Urothelium cell line (cell line): ENCODE data around the gene KIN.
"Not testable (repeated sequence)": the region's sequence is repeated elsewhere in the genome, so short reads cannot be mapped to it uniquely, and the experiment has no call there.

Source experiments
- DNase-seq: peaks from one replicate; pipeline ENCODE4 v3.0.0; 2011; ENCODE audit warnings: low spot score, mixed read lengths
- FAIRE-seq: peaks from 2 replicates; lab custom pipeline; 2011; peaks lifted over from hg19 to GRCh38; lab: Jason Lieb, UNC

KIN gene

DNA sequence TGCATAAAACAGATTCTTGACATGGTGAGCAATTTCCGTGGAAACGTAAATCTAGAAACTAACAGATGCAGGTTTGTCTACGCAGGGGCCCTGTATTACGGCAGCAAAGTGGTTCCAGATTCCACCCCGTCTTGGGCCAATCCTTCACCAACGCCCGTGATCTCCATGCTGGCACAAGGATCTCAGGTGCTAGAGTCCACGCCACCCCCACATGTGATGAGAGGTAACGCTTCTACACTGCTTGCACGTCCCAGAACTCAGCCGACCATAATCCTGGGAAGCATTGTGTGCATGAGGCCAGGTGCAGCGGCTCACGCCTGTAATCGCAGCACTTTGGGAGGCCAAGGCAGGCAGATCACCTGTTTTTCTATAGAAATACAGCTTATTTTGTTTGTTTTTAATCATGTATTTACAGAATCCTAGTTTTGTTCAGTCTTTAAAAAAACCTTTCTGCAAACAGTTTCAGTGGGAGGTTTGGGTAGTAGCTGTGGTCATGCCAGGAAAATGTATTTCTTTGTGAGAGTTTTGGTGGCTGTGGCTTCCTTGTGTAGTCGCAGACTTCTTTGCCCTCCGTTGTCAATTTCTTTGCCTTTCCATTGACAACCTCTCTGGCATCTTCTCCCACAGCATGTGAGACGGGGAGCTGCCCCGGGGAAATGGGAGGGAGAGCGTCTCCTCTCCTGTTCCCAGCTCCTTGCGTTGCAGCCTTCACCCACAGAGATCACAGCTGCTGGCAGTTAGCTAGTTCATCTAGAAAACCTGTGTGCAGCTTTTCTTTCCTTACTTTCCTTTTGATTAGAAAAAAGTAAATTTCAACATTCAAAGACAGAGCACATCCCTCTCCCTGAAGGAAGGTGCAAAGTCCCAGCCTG is 49.0 kb downstream of the KIN start:
- FAIRE-seq (no peak), DNase-seq (no peak)

DNA sequence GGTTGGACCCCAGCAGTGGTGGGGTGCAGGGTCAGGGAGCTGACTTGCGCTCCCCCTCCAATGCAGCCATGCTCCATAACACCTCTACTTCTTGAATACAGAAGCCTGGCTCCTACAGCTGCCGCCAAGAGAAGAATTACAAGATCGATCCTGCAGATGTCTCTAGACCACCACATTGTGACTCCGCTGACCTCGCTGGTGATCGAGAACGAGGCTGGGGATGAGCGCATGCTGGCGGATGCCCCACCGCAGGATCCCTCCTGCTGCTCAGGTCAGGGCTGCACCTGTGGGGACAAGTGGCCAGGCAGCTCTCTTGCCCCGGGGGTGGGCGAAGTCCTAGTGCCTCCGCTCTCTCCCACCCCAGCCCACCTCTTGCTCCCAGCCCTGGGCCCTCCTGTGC is 53.0 kb downstream of the KIN start:
- no peak for FAIRE-seq
- DNase-seq: no peak

DNA sequence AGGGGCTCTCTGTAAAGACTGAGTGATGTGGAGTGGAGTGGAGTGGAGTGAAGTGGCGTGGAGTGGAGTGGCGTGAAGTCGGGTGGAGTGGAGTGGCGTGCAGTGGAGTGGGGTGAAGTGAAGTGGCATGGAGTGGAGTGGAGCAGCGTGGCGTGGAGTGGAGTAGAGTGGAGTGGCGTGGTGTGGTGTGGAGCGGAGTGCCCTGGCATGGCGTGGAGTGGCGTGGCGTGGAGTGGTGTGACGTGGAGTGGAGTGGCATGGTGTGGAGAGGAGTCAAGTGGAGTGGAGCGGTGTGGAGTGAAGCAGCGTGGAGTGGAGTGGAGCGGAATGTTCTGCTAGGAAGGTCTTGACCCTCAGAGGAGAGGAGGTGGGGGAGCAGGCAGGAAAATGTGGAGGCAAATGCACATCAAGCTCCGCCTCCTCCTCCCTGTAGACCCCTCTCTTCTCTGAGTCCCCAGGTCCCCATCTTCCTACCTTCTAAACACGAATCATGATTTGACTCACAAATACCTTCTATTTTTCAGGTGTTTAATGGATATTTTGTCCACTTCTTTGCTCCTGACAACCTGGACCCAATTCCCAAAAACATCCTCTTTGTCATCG is 64.8 kb downstream of the KIN start:
- FAIRE-seq: no peak
- no peak for DNase-seq

DNA sequence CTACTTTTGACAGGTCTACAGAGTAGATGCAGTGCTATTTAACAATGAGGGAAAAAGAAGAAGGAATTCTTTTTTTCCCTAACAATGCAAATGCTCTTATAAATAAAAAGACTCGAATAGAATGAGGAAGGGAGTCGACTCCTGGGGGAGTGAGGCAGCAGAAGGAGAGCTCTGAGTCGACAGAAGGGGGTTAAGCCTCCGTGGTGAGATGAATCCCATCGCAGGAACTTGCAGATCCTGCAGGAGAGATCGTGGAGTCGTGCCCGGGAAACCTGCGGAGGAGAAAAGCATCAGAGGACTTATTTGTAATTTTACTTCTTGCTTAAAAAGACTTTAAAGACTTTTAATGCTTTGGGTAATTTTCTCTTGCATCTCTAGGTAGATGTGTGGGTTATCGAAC is 67.3 kb downstream of the KIN start:
- DNase-seq: no peak
- FAIRE-seq: no peak

DNA sequence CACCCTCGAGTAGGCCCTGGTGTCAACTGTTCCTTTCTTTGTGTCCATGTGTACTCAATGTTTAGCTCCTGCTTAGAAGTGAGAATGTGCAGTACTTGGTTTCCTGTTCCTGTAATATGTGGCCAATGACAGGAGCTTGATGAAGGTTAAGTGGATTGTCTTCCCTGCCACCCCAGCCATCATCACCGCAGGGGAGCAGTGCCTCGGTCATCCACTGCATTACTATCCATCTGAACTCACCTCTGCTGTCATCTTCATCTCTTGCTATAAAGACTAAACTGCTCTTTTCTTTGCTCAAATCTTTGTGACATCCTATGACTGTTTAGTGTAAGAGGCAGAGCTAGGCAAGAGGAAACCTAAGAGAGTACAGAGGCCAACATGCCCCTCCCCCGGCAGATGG is 69.1 kb downstream of the KIN start:
- DNase-seq: no peak
- FAIRE-seq: no peak

DNA sequence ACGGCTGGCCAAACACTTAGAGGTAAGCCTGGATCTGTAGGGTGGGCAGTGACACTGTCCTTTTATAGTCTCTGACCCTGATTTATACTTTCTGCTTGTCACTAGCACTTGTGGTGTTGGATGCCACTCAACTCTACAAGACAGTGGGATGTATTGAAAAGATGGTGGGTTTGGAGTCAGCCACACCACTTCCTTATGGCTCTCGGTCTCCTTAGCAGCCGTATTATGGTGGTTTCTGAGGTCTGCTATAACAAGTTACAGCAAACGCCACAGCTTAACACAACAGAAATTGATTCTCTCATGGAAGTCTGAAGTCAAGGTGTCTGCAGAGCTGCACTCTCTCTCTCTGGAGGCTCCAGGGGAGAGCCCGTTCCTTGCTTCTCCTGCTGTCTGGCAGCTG is 70.0 kb downstream of the KIN start:
- FAIRE-seq: no peak
- DNase-seq: no peak

DNA sequence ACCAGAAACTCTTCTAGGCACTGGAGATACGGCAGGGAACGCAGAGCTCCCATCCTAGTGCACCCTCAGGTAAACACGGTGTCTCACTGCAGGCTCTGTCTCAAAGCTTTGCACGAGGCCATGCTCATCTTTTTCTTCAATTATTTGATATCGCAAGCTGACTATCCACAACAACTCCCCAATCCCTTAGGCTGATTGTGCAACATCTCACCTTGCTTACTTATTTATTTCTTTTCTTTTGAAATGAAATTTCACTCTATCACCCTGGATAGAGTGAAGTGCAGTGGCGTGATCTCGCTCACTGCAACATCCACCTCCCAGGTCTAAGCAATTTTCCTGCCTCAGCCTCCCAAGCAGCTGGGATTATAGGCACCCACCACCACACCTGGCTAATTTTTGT is 72.3 kb downstream of the KIN start:
- DNase-seq (no peak), FAIRE-seq (no peak)

DNA sequence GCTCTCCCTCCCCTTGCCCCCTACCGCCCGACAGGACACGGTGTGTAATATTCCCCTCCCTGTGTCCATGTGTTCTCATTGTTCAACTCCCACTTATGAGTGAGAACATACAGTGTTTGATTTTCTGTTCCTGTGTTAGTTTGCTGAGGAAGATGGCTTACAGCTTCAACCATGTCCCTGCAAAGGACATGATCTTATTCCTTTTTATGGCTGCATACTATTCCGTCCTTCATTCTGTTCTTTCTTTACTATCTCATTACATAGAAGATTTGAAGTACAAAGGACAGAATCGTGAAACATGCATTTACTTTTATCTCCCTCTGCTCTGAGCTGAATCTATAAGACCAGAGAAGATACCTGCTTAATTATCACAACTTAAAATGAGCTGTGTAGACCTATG is 76.7 kb downstream of the KIN start:
- not testable (repeated sequence) for DNase-seq, FAIRE-seq

DNA sequence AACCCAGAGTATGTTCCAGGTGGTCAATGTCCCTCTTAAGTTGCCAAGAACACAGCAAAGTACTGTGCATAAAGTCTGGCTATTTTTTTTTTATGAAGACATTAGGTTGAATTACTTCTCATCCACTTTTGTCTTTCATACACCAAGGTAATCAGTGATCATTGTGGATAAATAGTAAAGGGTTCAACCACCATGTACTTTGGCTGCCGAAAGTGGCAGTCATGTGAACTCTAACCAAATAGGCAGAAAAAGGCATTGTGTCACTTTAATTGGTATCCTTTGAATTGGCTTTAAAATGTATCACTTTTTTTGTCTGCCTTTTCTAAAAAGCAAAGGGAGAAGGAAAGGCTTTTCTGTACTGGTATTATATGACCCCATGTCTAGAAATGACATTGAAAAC is 77.3 kb downstream of the KIN start:
- DNase-seq (no peak), FAIRE-seq (no peak)

DNA sequence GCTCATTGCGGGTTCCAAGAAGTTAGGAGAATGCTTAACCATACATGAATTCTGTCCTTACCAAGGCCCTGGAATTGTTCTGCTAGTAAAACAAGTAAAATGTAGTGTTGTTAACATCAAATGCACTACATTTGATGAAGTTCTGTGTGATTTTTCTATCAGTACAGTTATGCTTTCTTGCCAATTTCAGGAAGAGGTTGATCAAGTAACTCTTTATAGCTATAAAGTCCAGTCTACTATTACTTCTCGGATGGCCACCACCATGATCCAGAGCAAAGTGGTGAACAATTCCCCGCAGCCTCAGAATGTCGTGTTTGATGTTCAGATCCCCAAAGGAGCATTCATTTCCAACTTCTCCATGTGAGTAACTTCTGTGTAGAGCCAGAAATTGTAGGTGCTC is 79.0 kb downstream of the KIN start:
- no peak for FAIRE-seq

DNA sequence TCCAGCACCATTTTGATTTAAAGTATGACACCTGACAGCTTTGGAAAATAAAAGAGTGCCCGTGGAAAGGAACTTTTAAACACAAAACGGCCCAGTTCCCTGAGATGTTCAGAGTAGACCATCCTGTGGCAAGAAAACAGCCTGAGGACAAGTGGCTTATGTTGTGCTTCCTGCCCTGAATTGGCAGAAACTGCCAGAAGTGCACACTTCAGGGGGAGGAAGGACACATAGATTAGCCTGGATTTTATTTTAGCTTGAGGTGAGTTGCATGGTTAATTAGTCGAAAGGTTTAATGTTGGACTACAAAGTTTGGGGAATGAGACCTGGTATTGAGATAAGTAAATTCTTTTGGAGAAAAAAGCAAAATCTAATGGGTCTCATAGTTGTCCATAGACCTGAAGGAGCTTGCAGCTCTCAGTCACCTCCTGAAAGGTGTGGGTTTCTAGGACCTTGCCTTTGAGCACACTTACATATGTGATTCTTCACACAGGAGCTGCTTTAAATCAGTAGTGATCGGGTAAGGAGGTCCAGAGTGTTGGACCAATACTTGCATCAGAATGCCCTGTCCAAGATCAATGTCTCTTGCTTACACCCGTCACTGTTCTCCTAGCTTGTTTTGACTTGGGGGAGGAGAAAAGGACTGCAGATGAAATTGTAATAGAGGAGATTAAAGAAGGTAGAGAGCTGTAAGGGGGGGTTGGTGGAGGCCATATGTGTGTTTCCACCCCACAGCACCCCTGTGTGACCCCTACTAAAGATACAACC is 79.8 kb downstream of the KIN start:
- FAIRE-seq: no peak

More for the DNA sequence above, 79.0 kb downstream of the KIN start:
- no peak for DNase-seq

DNA sequence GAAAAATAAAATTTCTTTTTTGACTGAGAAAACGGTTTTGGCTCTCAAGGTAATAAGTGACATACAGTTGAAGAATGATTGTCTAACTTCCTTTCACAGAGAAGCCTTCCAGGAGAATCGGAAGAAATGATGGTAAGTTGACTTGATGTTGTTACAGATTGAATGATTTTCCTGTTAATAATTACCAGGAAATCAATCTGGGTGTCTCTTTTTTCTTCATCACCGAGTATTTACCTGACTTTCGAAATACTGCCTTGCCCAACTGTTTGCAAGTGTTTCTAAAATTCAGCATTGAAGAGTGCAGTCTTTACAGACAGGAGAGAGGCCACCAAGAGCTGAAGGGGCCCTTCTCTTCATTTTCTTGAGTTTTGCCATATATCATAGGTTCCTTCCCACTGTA is 80.7 kb downstream of the KIN start:
- FAIRE-seq (no peak), DNase-seq (no peak)

More for the DNA sequence above, 79.8 kb downstream of the KIN start:
- no peak for DNase-seq

DNA sequence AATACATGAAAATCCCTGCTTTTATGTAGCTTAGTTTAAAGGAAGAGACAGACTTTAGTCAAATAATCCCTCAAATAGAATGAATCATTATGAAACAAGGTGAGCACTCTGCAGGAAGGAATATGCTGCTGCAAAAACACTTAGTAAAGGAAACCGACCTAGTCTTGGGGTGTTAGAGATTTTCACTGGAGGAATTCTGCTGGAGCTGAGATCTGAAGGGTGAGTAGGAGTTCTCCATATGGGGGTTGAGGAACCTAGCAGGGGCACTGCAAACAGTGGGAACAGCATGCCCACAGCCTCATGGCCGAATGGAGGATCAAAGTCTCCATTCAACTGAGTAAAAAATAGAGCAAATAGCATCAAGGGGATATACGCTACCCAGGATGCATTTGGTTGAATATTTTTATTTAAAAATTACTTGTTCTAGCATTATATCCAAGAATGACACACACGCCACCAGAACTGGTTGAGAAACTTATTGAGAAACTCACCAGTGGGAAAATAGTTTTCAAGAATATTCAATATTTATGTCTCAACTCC is 81.2 kb downstream of the KIN start:
- FAIRE-seq (no peak), DNase-seq (no peak)

DNA sequence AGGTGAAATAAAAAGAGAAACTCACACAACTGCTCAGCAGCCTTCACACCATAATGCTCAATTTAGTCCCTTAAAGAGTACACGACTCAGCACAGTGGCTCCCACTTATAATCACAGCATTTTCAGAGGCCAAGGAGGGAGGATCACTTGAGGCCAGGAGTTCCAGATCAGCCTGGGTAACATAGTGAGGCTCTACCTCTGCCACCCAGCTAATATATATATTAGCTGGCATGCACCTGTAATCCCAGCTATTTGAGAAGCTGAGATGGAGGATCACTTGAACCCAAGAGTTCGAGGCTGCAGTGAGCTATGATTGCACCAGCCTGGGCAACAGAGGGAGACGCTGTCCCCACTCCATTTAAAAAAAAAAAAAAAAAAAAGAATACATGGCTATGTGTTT is 82.5 kb downstream of the KIN start:
- DNase-seq (no peak), FAIRE-seq (no peak)

DNA sequence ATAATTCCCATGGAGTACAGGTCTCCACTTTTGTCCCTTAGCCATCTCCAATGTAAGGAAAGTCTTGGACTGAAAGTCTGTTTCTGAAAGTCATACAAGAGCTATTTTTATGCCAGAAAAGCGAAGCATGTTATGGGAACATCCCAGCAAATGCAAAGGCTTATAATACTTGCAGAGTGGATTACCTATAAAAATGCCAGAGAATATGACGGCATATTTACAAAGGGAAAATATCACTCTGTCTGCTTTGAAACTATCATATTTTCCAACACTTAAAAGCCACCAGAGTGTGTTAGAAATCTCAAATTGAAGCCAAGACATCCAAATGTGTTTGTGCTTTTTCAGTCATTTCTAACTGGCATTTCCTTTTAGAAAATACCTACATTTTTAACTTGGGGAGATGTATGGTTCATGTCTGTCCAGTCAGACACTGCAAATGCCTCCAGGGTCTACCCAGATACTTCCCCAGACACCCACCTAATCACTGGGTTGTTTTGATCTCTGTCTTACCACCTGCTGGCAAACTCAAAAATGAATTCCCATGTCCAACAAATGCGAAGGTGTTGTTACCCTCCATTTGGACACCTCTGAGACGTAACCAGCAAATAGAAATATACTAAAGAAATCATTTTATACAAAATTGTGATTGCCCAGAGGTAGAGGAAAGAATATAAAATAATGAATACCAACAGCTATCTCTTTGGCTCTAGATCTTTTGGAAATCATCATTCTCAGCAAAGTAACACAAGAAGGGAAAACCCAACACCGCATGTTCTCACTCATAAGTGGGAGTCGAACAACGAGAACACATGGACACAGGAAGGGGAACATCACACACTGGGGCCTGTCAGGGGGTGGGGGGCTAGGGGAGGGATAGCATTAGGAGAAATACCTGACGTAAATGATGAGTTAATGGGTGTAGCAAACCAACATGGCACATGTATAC is 83.4 kb downstream of the KIN start:
- DNase-seq (no peak), FAIRE-seq (no peak)

DNA sequence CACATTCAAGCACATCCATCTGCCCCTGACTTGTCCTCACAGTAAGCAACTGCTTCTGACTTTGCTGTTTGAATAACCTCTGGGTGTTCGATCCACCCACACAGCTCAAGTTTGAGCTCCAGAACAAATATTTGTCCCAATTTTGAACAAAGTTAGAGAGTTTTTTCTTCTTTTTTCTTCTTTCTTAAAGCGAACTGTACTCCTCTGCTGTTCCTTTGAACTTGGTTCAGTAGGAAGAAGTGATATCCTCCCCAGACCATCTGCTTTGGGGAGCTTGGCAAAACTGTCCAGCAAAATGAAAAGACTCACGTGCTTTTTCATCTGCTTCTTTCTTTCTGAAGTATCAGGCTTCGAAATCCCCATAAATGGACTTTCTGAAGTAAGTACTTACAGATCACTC is 84.7 kb downstream of the KIN start, which contains the start of gene ITIH2:
Gene ITIH2, plus strand, starts transcription at position 177 of the 400 bp plus-strand sequence. Its CDS starts 119 bp downstream, at position 296.
- DNase-seq: no peak
- FAIRE-seq: no peak

DNA sequence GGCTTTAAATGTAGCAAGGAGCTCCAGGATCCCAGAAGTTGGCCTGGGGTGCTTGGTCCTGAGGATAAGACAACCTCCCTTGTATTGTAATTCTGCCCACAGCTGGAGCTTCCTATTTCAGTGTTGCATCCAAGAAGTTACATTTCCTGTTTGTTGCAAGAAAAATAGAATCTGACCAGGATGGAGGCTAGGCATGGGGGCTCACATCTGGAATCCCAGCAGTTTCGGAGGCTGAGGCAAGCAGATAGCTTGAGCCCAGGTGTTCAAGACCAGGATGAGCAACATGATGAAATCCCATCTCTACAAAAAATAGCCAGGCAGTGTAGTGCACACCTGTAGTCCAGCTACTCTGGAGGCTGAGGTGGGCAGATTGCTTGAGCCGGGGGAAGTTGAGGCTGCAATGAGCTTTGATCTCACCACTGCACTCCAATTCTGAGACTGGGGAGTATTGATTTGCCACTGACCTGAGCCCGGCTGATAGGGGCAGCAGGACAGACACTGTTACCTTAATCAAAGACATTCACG is 85.4 kb downstream of the KIN start:
- FAIRE-seq: no peak
- DNase-seq: no peak

DNA sequence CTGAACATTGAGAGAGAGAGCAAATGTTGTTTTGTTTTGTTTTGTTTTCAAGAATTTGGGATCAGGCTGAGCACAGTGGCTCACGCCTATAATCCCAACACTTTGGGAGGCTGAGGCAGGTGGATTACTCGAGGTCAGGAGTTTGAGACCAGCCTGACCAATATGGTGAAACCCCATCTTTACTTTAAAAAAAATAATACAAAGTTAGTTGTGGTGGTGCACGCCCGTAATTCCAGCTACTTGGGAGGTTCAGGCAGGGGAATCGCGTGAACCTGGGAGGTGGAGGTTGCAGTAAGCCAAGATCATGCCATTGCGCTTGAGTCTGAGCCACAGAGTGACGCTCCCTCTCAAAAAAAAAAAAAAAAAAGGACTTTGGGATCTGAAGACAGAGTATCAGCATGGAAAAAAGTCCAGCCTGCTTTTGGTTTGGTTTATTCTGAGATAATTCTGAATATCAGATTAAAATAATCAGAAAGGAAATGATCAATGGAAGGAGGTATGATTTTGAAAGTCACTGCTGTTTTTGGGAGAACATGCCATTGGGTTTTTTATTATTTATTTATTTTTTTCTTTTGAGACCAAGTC is 86.5 kb downstream of the KIN start:
- DNase-seq (no peak), FAIRE-seq (no peak)
